AML-193 (cell line): ENCODE data around the gene NTRK3.

Source experiments
- DNase-seq, 2 experiments: peaks; one replicate each; lab custom pipeline; 2025; lab: John Stamatoyannopoulos, UW

The NTRK3 gene

DNA sequence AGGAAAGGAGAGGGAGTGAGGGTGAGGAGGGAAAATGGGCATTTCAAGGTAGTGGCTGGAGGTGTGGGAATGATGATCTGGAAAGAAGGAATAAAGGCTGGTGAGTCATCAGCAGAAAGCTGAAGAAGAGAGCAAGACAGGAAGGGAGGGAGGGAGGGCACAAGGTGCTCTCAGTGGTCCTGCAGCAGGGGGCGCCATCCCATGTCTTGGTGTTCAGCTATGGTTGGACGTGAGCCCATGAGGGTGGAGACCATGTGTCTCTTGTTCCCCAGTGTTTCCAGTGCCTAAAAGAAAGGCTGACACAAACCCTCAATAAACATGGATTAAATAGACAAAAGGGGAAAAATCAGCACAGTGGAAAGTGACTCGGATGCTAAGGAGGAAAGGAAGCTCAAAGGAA is 228.5 kb downstream of the NTRK3 start:
- no peak for DNase-seq

DNA sequence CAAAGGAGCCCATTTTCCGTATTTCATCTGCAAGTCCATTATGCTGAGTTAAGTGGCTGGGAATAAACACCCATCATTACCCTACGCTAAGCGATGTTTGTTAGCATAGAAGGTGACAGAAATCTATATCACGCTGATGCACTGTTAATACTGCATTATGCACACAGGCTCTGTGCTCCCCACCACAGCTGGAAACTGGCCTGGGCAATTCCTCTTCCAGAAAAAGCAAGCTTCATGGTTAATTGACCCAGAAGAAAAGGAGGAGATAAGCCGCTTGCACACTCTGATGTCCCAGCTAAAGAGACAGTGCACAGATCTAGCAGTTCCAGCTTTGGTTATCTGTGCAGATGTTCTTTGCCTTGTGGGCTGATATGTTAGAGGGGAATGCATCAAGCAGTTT is 232.6 kb downstream of the NTRK3 start:
- DNase-seq: no peak

DNA sequence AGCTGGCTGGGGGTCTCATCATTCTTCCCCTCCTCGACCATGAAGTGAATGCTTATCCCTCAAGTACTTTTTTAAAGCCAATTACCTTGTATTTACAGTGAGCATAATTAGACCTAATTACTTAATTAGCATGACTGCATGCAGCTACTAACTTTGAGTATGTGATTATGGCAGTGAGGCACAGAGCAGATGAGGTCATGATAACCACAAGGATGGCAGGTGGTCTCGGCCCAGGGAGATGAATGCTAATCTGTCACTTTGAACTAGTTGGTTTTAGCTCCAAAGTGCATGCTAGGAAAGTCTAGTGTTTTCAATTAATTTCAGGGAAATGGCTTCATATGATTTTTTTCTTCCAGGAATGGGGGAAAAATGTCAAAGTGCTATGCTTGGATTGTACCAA is 233.8 kb downstream of the NTRK3 start:
- no peak for DNase-seq

DNA sequence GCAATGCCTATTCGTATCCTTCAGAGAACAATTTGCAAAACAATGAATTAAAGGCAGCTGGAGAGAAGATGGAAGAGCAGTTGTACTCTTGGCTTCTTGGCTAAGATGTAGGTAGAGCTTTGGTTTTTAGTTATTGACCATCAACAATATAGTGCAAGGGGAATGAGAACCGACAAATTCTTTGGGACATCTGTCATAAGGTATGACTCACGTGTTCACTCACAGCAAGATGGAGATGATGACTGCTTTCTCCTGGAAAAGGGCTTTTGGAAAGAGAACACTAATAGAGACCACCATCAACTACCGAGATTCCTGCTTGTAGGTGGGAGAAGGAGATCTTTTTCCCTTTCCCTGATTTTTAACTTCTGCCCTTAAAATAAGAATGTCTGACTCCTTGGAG is 234.9 kb downstream of the NTRK3 start:
- no peak for DNase-seq

DNA sequence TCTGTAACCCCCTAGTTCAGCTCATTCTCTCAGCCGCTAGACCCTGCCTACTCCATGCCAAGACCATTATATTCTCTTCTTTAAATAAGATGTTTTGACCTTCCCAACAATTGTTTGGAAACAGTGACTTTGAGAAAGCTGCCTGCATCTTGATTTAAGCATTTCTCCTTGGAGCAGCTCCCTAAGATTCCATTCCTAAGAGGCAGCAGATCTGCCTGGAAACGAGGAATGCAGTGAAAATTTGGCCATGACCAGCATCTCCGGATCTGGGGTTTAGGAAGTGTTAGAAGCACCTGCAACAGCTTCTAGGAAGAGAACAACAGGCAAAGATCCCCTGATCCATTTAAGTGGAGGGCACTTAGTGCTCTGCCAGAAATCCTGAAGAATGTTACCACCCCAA is 235.7 kb downstream of the NTRK3 start:
- no peak for DNase-seq

DNA sequence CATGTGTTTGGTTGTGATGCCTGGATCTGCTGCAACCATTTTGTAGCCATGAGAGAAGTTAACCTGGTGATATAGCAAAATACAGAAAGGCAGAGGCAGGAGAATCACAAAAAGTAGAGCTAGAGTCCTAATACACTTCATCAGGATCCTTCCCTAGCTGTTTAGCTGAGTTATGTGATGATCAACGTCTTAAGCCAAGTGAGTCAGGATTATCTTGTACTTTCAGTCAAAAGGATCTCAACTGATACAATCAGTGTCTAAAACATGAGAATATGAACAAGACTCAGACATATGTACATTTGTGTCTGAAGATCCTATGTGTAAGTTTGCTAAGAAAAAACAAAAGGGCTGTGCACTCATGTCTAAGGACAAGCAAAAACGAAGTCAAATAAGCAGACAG is 236.9 kb downstream of the NTRK3 start:
- DNase-seq: no peak

DNA sequence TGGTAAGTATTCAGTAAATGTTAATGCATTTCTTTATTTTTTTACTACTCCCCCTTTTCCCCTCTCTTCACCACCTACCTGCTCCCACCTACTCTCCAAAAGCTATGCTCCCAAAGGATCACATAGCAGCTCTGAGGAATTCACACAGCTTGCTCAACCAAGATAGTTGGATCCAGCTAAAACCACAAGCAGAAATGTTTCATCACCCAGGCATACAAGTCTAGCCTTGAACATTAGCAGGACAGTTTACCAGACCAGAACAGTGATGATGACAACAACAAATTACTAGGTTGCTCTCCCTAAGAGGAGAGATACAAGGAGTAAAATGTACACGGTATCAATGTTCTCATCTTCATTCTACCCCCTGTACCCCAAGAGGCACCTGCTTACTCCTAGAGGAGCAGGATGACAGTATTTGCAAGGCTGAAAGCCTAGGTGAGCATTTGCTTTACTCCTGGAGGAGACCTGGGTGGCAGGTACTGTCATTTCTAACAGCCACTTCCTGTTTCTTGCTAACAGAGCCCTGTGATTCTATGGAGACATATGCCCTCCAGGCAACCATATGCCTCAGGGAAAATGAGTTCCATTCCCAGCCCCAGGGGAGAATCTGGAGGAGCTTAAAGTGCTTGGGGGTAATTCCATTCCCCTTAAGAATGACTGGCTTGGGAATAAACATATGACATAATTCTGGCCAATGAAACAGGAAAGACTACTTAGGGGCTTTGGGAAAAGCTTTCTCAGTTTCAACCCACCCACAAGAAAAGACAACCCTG is 237.5 kb downstream of the NTRK3 start:
- DNase-seq: no peak

DNA sequence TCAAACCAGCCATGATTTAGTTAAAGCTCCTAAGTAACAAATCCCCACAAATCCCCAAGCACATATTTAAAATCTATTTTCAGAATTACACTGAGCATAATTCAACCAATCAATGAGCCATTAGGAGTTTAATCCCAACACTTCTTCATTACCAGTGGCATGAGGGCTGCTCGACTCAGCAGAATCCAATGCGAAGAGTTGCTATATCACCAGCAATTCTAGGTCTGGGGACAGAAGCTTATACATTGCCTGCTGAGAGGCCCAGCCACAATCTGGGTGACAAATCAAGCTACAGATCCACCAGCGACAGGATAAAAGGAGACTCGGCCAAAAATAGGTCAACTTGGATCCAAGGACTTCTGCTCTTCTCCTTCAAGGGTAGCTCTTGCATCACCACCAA is 238.8 kb downstream of the NTRK3 start:
- no peak for DNase-seq

DNA sequence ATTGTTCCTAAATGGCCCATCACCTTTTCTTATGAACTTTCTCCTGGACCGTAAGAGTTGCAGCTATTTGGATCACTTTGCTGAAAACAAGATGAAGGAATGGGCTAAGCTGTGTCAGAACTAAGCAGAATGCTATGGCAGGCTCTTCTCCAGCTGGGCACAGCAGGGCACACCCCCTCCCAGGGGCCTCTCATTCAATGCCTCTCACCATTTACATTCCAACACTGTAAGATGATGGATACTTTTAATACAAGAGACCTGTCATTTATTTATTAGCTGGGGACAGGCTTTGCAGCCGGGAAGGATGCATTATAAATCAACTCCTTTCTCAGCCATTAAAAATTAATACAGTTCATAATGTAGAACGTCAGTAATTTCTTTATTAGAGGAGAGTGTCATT is 240.1 kb downstream of the NTRK3 start:
- no peak for DNase-seq

DNA sequence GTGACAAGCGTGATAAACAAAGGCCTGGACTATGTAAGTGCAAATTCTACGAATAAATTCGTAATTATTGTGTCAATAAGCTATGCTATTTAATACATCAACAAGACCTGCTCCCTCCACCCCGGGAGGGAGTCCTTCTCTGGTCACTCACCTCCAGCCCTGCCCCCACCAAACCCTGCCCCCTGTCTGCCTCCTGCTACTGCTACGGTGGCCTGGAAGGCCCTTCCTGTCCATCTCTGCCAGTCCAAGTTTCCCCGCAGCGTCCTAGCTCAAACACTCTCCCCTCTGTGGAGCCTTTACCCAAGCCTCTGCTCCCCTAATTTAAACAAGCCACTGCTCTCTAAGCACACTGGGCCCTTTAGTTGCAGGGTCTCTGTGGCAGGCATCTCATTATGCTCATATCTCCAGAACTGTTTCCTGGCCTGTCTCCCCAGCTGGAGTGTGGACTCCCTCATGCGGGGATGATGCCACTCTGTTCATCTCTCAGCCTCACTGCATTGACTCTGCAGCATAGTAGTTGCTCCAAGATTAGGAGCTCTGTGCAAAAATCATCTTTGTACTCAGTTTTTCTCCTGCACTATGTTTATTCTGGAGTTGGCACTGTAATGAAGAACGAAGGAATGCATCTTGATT is 241.2 kb downstream of the NTRK3 start:
- DNase-seq: no peak

DNA sequence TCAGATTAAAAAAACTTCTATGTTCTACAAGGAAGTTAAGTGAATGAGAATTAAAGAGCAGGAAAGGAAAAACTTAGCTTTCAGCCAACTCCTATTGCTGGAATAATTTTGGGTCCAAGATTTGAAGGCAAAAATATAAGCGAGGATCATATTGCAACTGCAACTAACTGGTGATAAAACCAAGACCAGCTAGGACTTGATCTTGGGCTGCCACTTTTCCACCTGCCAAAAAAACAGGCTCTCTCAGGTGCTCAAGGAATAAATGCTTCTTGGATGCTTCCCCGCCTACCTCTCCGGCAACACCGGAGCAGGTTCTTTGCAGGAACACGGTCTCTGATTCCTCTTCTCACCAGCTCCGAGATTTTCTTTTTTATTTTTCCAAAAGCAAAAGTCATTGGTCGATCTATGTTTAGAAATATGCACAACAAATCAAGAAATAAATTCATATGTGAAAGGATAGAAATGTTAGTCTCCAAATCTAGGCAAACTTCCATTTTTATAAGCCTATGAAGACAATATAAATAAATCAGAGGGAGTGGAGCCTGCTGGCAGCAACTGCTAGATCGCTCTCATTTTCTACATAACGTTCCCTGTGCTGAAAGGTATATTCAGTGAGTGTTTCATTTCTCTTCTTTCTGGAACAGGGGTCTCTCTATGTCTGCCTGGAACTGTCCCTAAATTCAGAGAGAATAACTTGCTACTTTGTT is 241.9 kb downstream of the NTRK3 start:
- no peak for DNase-seq

DNA sequence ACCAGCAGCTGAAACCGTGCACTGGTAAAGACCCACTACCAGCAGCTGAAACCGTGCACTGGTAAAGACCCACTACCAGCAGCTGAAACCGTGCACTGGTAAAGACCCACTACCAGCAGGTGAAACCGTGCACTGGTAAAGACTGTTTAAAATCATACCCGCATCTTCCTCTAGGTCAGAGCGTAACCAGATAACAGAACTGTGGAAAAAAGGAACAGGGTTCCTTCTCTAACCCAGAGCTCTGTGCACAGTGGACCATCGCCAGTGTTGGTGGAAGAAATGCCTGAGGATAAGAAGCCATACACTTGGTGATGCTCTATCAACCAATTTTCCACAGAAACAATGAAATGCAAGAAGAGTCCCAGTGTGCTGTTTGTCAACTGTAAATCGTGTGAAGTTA is 243.4 kb downstream of the NTRK3 start:
- no peak for DNase-seq

DNA sequence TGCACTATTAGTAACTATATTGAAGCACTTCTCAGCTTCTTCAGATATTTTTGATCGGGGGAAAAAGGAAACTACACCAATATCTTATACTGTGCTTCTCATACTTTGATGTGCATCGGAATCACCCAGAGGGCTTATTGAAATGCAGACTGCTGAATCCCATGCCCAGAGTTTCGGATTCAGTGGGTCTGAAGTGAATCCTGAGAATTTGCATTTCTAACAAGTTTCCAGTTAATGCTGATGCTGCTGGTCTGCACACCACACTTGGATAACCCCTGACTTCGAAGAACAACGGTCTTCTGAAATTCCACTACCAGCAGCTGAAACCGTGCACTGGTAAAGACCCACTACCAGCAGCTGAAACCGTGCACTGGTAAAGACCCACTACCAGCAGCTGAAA is 243.9 kb downstream of the NTRK3 start:
- DNase-seq: no peak

DNA sequence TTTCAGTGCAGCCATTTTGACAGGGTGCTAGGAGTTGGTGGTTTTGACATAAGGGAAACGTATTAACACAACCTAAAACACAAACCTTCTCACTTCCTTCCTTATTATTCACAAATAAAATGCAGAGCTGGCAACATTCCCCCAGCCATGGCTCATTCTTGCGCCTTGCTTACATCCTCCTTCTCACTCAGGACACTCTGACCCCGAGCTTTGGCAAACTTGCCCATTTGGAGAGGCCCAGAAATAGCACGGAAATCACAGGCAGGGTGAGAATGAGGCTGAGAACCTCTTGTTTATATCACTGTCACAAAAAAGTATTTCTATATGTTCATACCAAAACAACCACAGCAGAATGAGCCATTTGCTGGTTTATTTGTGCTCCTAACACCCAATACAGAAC is 244.3 kb downstream of the NTRK3 start:
- no peak for DNase-seq

DNA sequence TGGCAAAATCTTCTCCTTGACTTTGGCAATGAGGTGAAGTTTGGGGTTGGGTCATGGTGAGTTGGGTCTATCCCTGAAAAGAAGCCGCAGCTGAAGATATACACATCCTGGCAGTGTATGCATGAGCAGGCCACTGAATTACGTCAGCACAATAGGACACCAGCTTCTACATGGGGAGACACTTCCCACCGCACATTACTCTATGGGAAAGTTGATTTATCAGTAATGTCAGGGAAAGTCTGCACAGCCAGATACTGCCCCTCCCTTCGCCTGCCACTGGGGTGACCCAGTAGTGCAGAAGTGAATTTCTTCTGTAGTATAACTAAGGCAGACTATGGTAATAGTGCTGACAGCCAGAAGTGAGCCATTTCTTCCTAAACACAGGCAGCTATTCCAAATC is 245.0 kb downstream of the NTRK3 start:
- no peak for DNase-seq

DNA sequence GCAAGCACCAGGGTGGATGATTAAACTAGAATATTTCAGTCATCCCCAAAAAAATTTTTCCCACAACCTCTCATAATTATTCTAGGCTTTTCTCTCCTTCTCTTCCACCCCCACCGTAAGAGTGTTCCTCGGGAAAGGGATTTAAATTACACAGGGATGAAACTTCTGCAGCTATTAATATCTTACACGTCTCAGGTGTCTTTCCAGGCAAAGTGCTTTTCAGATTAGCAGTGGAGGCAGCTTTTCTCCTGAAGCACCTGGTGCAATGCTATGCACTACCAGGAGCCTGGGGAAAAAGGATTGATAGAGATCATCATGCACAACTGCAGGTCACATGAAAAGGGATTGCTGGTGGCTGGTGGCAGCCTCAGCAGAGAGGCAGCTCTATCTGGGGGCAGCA is 250.4 kb downstream of the NTRK3 start:
- DNase-seq: no peak

DNA sequence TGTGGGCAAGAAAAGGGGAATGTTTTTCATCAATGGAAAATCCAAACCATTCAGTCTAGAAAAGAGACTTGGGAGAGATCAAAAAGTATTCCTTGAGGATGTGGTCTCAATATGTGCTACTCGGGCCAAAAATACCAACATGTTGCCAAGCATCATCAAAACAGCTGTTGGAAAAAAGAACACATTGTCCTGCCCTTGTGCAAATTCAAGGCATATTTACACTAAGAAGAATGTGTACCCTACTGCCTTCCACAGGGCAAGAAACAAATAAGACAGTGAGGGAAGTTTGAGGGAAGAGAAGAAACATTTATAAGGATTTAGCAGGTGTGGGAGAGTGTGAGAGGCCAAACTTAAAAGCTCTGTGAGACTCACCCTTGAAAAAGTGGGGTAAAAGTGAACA is 252.1 kb downstream of the NTRK3 start:
- DNase-seq: no peak

DNA sequence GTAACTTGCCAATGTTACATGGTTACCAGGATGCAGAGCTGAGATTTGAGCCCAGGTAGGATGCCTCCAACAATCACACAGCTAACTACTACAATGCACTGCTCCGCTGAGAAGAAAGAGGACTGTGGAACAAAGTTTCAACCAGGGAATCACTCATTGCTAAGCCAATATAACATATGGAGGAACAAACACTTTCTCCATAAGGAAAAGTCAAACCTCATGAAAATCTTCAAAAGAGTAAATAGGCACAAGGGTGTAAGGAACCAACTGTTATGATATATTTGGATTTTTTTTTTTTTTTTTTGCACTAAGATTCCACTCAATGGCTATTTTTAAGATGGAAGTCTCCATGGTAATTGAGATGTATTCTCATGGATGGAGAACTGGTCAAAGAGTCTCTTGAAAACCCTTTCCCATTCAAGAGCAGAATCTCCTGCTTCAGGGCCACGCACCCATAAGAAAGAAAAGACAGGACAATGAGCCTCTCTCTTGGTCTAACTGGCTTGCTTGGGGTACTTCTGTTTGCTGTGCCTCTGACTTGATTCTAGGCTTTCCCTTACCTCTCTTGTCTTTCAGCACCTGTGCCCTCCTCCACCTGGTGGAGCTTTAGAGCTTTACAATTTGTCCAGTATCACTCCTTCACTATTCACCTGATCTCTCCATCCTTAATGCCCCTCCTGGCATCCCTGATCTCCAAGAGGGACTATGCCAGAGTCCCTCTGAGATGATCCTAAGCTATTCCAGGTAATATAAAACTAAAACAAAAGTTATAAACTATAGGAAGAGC is 252.8 kb downstream of the NTRK3 start:
- DNase-seq: no peak

DNA sequence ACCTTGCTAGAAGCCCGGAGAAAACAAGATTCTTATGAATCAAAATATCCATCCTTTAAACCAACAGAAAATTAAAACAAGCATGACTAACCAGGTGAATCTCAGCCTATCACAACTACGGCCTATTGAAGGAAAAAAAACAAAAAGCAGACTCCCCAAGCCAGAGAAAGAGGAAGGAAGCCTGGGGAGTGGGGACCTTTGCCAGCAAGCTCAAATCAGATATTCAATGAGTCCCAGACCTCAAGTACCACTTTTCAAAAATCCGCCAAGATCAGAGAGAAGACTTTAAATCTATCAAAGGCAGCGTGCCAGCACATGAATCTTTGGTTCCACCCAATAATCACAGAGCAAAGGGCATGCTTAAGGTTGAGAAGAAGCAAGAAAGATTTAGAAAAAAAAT is 253.8 kb downstream of the NTRK3 start:
- DNase-seq: no peak

DNA sequence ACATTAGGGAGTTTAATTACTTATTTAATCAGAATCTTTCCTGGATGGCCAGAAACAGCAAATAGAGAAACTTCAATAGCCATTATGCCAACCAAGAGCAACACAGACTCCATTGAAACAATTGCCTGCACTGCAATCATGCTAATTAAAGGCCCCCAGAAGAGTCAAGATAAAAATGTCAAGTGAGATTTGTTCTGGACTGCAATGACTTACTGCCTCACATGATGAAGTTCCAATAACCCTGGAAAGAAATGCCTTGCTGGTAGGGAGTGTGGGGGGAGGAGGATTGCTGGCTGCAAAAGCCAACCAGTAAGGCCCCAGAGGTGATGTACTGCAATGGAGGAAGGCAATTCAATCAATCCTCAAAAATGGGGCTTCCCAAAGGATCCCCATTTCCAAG is 257.9 kb downstream of the NTRK3 start:
- DNase-seq: no peak

DNA sequence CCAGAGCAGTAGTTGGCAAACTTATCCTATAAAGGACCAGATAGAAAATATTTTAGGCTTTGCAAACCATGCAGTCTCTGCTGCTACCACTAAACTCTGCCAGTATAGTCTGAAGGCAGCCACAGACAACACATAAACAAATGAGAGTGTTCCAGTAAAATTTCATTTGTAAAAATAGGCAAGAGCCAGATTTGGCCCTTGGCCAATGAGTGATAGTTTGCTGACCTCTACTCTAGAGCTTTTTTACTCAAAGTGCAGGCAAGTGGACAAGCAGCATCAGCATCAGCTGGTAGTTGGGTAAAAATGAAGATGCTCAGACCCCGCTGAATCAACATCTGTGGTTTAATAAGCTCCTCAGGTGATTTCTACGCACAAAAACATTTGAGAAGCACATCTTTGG is 269.8 kb downstream of the NTRK3 start:
- DNase-seq: no peak

DNA sequence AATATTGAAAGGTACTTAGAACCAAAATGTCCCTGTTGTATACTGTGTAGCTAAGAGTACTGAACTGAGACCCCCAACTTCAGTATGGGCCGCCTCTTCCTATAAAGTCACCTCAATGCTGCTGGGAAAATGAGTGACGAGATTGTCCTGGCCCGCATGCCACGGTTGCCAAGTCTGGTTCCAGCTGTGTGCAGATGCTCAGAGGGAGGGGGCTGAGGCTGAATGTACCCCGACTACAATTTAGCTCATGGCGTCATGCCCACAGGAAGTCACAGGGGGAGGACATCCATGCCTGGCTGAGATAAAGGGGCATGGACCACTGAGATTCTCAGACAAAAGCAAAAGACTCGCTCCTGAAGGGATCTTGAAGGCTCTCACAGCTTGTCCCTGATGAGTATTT is 271.1 kb downstream of the NTRK3 start:
- no peak for DNase-seq

DNA sequence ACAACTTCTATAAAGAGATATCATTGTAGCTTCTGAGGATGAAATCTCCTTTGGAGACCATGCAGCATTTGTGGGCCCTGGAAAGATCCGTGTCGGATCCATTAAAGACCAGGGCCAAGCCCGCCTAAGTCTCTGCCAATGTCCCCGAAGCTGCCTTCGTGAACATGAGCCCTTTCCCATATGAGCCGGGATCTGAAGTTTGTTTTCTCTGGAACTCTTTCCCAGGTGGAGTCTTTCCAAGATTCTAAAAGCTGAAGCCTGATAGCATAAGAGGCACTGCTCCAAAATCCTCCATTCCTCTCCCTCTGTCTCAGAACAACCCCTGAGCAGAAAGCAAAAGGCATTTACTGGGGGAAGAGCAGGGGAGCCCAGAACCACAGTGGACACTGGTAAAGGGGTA is 274.6 kb downstream of the NTRK3 start:
- no peak for DNase-seq
